ENCODE results near the gene SLC38A8. TPM values are rescaled to one million over a fixed set of nuclear protein-coding genes. Genes with fewer than 3 reads are reported as not detected.

Gene SLC38A8
- total RNA-seq, 1 donor from 2014 or later, result not detected

GRCh38 chr16:84031556-84031955 is 11.0 kb downstream of the SLC38A8 start:
- no peaks in the 10 kb centered on the region for H3K4me1 ChIP-seq
- no peaks in the 10 kb centered on the region for H3K27me3 ChIP-seq
- intact Hi-C loops (cut with DNase I), result no loop called here
- TF ChIP-seq CTCF (IDR thresholded peaks at IDR 0.05), result no peak
- no peak for DNase-seq (ENCODE audit: low spot score in 2 of 2)
- H3K27ac ChIP-seq, result no peak overlapping the region
- H3K9me3 ChIP-seq, result peaks cover 0 to 13% of the 10 kb centered on the region in 2 donors
- H3K36me3 ChIP-seq, result no peaks in the 10 kb centered on the region
- H3K4me3 ChIP-seq, result no peak overlapping the region

- Histone ChIP-seq H3K9me3 (no peaks in the 10 kb centered on the region), H3K36me3 (no peaks in the 10 kb centered on the region), H3K27ac (no peak overlapping the region), H3K27me3 (no peaks in the 10 kb centered on the region), H3K4me1 (no peaks in the 10 kb centered on the region), H3K4me3 (no peak overlapping the region)
- TF ChIP-seq CTCF (IDR thresholded peaks at IDR 0.05), result no peak
- intact Hi-C loops (cut with DNase I), result no loop called here
- DNase-seq (ENCODE audit: low spot score in 2 of 2), result no peak
Observed at GRCh38 chr16:84029297-84030047, 13.1 kb downstream of the SLC38A8 start.

GRCh38 chr16:84027625-84028024 is 15.0 kb downstream of the SLC38A8 start:
- no peak for TF ChIP-seq CTCF (IDR thresholded peaks at IDR 0.05)

GRCh38 chr16:84026606-84027005 is 16.0 kb downstream of the SLC38A8 start:
- Histone ChIP-seq H3K27me3 (no peaks in the 10 kb centered on the region), H3K4me1 (no peaks in the 10 kb centered on the region), H3K4me3 (no peak overlapping the region), H3K27ac (no peak overlapping the region), H3K36me3 (no peaks in the 10 kb centered on the region), H3K9me3 (peaks cover 0 to 4% of the 10 kb centered on the region in 2 donors)
- intact Hi-C loops (cut with DNase I), result no loop called here
- no peak for TF ChIP-seq CTCF (IDR thresholded peaks at IDR 0.05)
- no peak for DNase-seq (ENCODE audit: low spot score in 2 of 2)

More at GRCh38 chr16:84027625-84028024, 15.0 kb downstream of the SLC38A8 start:
- Histone ChIP-seq H3K4me1 (no peaks in the 10 kb centered on the region), H3K4me3 (no peak overlapping the region), H3K27me3 (no peaks in the 10 kb centered on the region), H3K9me3 (no peaks in the 10 kb centered on the region), H3K36me3 (no peaks in the 10 kb centered on the region), H3K27ac (no peak overlapping the region)
- DNase-seq (ENCODE audit: low spot score in 2 of 2), result no peak
- intact Hi-C loops (cut with DNase I), result no loop called here

GRCh38 chr16:84024854-84025253 is 17.7 kb downstream of the SLC38A8 start:
- H3K4me1 ChIP-seq, result no peaks in the 10 kb centered on the region
- no peak overlapping the region for H3K27ac ChIP-seq
- no peaks in the 10 kb centered on the region for H3K27me3 ChIP-seq
- H3K9me3 ChIP-seq, result peaks cover 0 to 11% of the 10 kb centered on the region in 2 donors
- DNase-seq (ENCODE audit: low spot score in 2 of 2), result no peak
- TF ChIP-seq CTCF (IDR thresholded peaks at IDR 0.05), result no peak
- intact Hi-C loops (cut with DNase I), result no loop called here
- H3K4me3 ChIP-seq, result no peak overlapping the region
- H3K36me3 ChIP-seq, result no peaks in the 10 kb centered on the region

Measured in ascending aorta (tissue), 2 donors.